ENCODE data around the gene SSBP4. TPM values are rescaled to one million over a fixed set of nuclear protein-coding genes. Genes with fewer than 3 reads are reported as not detected.

Gene SSBP4
- total RNA-seq, 1 experiment from 2014 or later, result 97.5 TPM

GRCh38 chr19:18461471-18461870, 42.3 kb downstream of the SSBP4 start:
- Histone ChIP-seq H3K36me3 (ENCODE audit: low read depth, low read length) (peaks cover 14% of the 10 kb centered on the region), H3K4me2 (ENCODE audit: low read length) (no peak overlapping the region), H4K20me1 (ENCODE audit: low read length) (no peaks in the 10 kb centered on the region), H3K27ac (ENCODE audit: low read length) (peak overlapping the region; percentile 96; the same call in 1 of the 2 replicates), H3K9ac (ENCODE audit: low read length) (no peak overlapping the region), H3K27me3 (ENCODE audit: low read length) (no peaks in the 10 kb centered on the region), H3K4me1 (ENCODE audit: insufficient read depth, low read length) (peaks cover 38% of the 10 kb centered on the region), H3K9me2 (replicated peaks; ENCODE audit: low read length) (no peaks in the 10 kb centered on the region), H3K79me2 (ENCODE audit: low read length) (0 out of 2 replicates have a peak, but pooled peaks cover 5% of the 10 kb centered on the region), H2AFZ (ENCODE audit: low read length) (no peak overlapping the region), H3F3A (ENCODE audit: low read length, unreplicated experiment) (peaks cover 3% of the 10 kb centered on the region), H3K4me3 (ENCODE audit: low read length) (no peak overlapping the region), H3K9me3 (ENCODE audit: low read length) (no peaks in the 10 kb centered on the region)
- ATAC-seq (no peak), DNase-seq (no peak)
- intact Hi-C loops (cut with micrococcal nuclease), result loop anchor here (1.0 to 5.0 kb wide), 3 partner anchors 8 to 111 kb away; partner anchors contain the start of genes ELL and UBA52
- POLR2A ChIA-PET (ENCODE audit: unreplicated experiment), result no interaction called here
- BruUV-seq (replicated peaks), result no TSS peak
- CTCF ChIA-PET, result interaction anchor here (0.6 to 2.0 kb wide), 5 partner anchors 8 to 370 kb away, joined by 3 to 14 read pairs (median 5); no protein-coding TSS in a partner anchor
- no peak for TF ChIP-seq CTCF (conservative IDR thresholded peaks at IDR 0.05; ENCODE audit: low read depth, low read length)
- no peak for TF ChIP-seq EZH2phosphoT487 (IDR thresholded peaks at IDR 0.05; ENCODE audit: borderline replicate concordance, low read length)
- TF ChIP-seq EZH2 (IDR thresholded peaks at IDR 0.05; ENCODE audit: low read length, unreplicated experiment), result no peak

- Histone ChIP-seq H3K36me3 (ENCODE audit: low read depth, low read length) (peaks cover 11% of the 10 kb centered on the region), H3K27ac (ENCODE audit: low read length) (peak overlapping the region; percentile 14; the same call in 1 of the 2 replicates), H3K9me2 (replicated peaks; ENCODE audit: low read length) (no peaks in the 10 kb centered on the region), H3K4me1 (ENCODE audit: insufficient read depth, low read length) (peaks cover 41% of the 10 kb centered on the region), H3K9ac (ENCODE audit: low read length) (no peak overlapping the region), H3K4me3 (ENCODE audit: low read length) (no peak overlapping the region), H3K27me3 (ENCODE audit: low read length) (no peaks in the 10 kb centered on the region), H3K79me2 (ENCODE audit: low read length) (0 out of 2 replicates have a peak, but pooled peaks cover 12% of the 10 kb centered on the region), H2AFZ (ENCODE audit: low read length) (no peak overlapping the region), H3K9me3 (ENCODE audit: low read length) (no peaks in the 10 kb centered on the region), H3F3A (ENCODE audit: low read length, unreplicated experiment) (peaks cover 3% of the 10 kb centered on the region), H4K20me1 (ENCODE audit: low read length) (no peaks in the 10 kb centered on the region), H3K4me2 (ENCODE audit: low read length) (no peak overlapping the region)
- DNase-seq (peak; percentile 49), ATAC-seq (peak; percentile 49)
- intact Hi-C loops (cut with micrococcal nuclease), result loop anchor here (5.0 kb wide), 2 partner anchors 58 to 108 kb away; partner anchors contain the start of genes ELL and UBA52
- no TSS peak for BruUV-seq (replicated peaks)
- TF ChIP-seq EZH2 (IDR thresholded peaks at IDR 0.05; ENCODE audit: low read length, unreplicated experiment), result no peak
- ChIA-PET POLR2A (ENCODE audit: unreplicated experiment) (no interaction called here), CTCF (no interaction called here)
Observed at GRCh38 chr19:18464646-18465045, 45.4 kb downstream of the SSBP4 start.

- DNase-seq, result no peak
- Histone ChIP-seq H3K9me2 (replicated peaks; ENCODE audit: low read length) (no peaks in the 10 kb centered on the region), H3K9me3 (ENCODE audit: low read length) (no peaks in the 10 kb centered on the region), H4K20me1 (ENCODE audit: low read length) (no peaks in the 10 kb centered on the region), H2AFZ (ENCODE audit: low read length) (no peak overlapping the region), H3K27ac (ENCODE audit: low read length) (0 out of 2 replicates have a peak overlapping the region, but pooled peaks have one; percentile 14), H3K4me1 (ENCODE audit: insufficient read depth, low read length) (peaks cover 35% of the 10 kb centered on the region), H3F3A (ENCODE audit: low read length, unreplicated experiment) (peaks cover 3% of the 10 kb centered on the region), H3K4me3 (ENCODE audit: low read length) (no peak overlapping the region), H3K36me3 (ENCODE audit: low read depth, low read length) (peaks cover 11% of the 10 kb centered on the region), H3K79me2 (ENCODE audit: low read length) (0 out of 2 replicates have a peak, but pooled peaks cover 12% of the 10 kb centered on the region), H3K9ac (ENCODE audit: low read length) (no peak overlapping the region), H3K4me2 (ENCODE audit: low read length) (no peak overlapping the region), H3K27me3 (ENCODE audit: low read length) (no peaks in the 10 kb centered on the region)
- TF ChIP-seq EZH2phosphoT487 (IDR thresholded peaks at IDR 0.05; ENCODE audit: borderline replicate concordance, low read length) (no peak), EZH2 (IDR thresholded peaks at IDR 0.05; ENCODE audit: low read length, unreplicated experiment) (no peak), CTCF (conservative IDR thresholded peaks at IDR 0.05; ENCODE audit: low read depth, low read length) (no peak)
- intact Hi-C loops (cut with micrococcal nuclease), result no loop called here
- ATAC-seq, result no peak
- CTCF ChIA-PET, result no interaction called here
- POLR2A ChIA-PET (ENCODE audit: unreplicated experiment), result no interaction called here
- BruUV-seq (replicated peaks), result no TSS peak
Observed at GRCh38 chr19:18465214-18465963, 46.2 kb downstream of the SSBP4 start.

Measured in PC-3 (cell line).